Stimulated activated CD8-positive, alpha-beta memory T cell treated with anti-CD3 and anti-CD28 coated beads, Interleukin-7, amount 100 ng/mL, for 4 hours (primary cell): ENCODE measurements around the gene POLE4.

Experiments
- DNase-seq, 2 donors: peaks; one replicate each; pipeline ENCODE4 v3.0.0-alpha.2; 2020; ENCODE audit warnings: low read depth in 2 of 2

Gene POLE4

DNA sequence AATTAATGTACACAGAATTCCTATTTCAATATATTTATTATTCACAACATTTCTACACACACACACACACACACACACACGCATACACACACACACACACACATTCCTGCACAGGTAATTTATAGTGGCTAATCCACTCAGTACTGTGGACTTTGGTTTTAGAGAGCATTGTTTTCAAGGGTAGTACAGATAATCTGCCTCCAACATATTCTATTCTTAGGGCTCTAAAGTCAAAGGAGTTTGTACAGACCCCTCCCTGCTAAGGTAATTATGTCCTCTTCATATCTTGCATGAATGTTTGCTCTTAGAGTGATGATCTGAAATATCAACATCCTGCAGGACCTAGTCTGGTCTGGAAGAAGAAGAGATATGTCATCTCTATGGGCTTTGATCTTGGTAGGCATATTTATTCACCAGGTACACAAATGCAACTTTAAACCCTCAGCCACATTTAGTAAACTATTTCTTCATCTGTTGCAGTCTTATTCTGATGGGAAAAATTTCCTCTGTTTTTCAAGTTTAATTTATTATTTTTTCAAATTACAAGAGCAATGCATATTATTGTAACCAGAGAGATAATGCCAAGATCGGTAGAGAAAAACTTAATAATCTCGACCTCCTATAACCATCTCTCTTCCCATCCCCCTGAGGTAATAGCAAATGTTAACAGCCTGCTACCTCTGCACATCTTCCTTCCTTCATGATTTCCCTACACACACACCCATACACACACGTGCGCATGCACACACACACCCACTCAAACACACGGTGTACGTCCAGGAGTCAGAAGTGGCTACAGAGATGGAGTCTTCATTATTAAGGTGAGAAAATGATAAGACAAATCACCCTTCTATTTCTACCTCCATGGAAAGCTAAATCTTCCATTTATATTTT, 18.3 kb upstream of the POLE4 start:
- DNase-seq, result no peak

DNA sequence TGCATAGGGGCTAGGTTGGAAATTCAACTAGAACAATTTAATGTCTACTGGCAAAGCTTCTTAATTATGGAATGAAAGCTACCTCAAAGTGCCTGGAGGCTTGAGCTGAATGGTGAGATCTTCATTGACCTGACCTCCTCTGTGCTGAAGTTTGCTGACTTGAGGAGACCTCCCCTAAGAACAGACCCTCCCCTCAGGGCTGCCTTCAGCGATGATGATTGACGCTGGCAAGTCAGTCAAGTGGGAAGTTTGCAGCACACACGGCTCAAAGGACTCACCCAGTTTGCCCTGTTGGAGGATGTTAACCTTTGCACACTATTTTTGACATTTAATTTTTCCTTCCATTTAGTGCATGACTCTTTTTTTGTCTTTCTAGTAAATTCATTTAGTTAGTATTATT, 17.2 kb upstream of the POLE4 start:
- DNase-seq, result no peak

DNA sequence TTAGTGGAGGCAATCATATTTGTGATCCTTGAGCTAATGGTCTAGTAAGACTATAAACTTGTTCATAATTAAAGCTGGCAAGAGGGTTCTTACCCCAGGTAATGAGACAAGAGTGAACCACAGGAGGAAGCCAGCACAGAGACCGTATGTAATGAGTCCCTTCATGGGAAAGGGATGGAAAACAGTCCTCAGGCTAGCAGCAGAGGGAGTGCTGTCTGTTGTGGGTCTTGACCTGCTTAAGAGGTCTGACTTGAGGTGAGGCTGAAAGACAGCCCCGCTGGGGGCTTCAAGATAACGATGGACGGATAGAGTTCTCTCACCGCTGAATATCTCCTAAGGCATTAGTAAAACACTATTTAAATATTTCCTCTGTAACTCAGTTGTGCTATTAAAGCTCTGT, 16.2 kb upstream of the POLE4 start:
- DNase-seq, result no peak

DNA sequence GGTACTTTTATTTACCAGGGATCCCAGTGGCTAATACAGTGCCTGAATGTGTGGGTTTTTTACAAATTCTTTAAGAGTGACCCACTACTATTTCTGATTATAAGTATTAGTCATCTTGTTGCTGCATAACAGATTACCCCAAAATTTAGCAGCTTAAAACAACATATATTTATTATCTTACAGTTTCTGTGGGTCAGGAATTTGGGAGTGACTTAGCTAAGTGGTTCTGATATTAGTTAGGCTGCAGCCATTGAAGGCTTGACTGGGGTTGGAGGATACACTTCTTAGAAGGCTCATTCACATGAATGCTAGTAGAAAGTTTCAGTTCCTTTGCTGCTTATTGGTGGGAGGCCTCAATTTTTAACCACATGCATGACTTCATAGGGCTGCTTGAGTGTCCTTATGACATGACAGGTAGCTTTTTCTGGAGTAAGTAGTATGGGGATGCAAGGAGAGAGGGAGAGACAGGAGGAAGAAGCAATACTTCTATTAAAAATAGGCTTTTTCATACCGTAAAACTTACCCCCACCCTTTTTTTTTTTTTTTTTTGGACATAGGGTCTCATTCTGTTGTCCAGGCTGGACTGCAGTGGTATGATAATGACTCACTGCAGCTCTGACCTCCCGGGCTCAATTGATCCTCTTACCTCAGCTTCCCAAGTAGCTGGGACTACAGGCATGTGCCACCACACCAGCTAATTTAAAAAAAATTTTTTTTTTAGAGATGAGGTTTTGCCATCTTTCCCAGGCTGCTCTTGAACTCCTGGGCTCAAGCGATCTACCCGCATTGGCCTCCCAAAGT, 13.3 kb upstream of the POLE4 start:
- no peak for DNase-seq

- no peak for DNase-seq
These were observed 12.6 kb upstream of the POLE4 start for GRCh38 chr2:74945788-74946331.

DNA sequence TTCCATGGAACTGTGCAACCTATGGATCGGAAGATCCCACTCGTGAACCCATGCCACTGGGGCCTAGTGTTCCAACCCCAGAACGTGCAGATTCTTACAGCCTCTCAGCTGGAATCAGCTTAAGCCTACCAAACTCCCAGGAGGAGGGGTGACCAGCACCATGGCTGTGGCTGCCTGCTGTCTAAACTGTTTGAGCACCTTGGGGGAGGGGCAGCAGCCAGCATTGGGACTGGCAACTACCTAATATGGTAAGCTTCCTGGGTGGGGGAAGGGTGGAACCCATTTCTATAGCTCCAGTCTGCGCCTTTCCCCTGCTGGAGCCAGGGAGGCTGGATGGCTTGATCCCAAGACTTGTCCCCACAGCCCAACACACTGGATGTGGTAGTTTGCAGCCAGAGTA, 10.7 kb upstream of the POLE4 start:
- DNase-seq, result no peak

- DNase-seq, result no peak
These were observed 9.7 kb upstream of the POLE4 start for GRCh38 chr2:74948779-74949178.

DNA sequence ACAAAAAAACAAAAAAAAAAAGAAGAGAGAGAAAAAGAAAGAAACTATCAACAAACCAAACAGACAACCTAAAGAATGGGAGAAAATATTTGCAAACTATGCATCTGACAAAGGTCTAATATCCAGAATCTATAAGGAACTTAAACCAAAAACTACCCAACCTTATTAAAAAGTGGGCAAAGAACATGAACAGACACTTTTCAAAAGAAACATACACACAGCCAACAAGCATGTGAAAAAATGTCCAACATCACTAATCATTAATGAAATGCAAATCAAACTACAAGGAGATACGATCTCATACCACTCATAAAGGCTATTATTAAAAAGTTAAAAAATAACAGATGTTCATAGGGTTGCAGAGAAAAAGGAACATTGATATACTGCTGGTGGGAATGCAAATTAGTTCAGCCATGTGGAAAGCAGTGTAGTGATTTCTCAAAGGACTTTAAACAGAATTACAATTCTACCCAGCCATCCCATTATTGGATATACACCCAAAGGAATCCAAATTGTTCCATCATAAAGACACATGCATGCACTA, 7.2 kb upstream of the POLE4 start:
- no peak for DNase-seq

- DNase-seq, result no peak
These were observed 5.9 kb upstream of the POLE4 start for GRCh38 chr2:74952575-74952974.

DNA sequence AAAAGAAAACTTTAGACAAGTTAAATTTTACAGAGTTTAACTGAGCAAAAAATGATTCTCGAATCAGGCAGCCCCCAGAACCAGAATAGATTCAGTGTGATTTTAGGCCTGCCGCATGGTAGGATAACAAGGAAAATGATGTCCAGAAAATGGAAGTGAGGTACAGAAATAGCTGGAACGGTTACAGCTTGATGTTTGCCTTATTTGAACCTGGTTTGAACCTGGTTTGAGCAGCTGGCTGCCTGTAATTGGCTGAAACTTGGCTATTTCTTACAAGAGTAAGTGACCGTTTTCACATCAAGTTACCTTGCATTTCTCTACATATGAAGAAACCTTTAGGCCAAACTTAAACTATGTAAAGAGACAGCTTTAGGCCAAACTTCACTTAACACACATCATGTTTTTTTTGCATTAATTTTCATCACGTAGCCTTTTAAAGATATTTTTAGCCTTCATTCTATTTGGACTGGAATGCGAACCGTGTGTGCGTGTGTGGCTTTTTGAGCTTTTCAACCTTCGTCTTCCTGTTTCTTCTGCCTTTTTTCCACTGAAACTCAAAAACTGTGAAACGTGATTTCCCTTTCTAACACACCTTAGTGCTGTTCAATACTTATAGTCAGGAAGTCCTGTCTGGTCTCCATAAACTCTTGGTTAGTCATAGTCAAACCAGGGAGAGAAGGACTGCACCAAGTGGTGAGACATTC, 4.5 kb upstream of the POLE4 start:
- DNase-seq, result no peak

DNA sequence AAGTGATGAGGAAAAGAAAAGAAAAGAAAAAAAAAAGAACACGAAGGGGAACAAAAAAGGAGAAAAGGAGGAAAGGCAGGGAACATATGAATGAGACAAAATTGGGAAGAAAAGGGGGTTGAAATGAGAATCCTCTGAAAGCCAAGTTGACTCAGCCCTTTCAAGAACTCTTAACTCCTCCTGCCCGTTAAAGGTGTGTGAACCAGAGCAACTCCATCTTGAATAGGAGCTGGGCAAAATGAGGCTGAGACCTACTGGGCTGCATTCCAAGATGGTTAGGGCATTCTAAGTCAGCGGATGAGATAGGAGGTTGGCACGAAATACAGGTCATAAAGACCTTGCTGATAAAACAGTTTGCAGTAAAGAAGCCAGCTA, 4.0 kb upstream of the POLE4 start:
- DNase-seq, result no peak

DNA sequence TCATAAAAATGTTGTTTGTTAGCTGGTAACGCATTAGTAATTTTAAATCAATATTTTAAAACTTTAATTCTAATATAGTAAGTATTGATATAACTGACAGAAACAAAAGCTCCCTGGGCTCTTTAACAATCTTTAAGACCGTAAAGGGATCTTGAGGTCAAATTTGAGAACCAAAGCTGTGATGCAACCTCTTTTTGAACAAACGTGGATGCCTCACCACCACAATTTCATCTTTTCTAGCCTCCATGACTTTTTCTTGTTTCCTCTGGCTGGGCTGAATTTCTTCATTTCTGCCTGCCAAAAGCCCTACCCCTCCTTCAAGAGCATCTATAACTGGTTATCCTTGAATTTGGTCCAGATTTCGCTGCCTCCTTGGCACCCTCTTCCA, 563 bp upstream of the POLE4 start:
- no peak for DNase-seq

DNA sequence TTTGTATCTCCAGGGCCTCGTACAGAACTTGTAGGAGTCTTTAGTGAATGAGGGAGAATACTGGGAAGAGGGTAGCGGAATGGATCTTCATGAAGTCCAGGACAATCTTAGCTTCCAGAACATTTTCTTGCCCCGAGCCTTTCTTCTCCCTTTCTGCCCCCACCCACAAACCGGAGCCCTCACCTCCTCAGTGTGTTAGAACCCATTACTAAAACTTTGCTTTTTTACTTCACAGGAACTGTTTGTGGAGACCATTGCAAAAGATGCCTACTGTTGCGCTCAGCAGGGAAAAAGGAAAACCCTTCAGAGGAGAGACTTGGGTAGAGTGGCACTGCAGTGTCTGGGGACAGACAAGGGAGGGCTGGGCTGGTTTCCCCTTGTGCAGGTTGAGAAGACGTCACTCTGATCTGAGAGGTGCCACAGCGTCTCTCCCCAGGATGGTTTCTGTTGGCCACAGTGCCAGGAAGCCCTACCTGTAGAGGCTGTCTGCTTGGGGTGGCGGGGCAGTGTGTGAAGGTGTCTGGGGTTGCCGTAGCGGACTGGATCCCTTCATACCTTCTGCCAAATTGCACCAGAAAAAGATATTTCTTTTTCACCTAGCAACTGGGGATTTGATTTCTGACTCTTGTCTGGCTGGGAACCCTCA, 786 bp downstream of the POLE4 start:
- DNase-seq, result no peak

DNA sequence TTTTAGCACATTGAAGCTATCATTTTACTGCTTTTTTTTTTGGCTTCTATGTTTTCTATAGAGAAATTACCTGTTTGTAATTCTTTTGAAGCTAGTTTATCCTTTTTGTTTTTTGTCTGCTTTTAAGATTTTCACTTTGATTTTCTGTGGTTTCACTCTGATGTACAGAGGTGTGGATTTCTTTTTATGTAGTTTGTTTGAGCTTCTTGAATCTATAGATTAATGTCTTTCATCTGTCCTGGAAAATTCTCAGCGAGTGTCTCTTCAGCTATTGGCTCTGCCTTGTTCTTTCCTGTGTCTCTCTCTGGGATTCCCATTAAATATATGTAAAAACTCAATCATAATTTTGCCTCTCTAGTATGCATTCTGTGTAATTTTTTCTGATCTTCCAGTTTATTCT, 8.4 kb downstream of the POLE4 start:
- no peak for DNase-seq

GRCh38 chr2:74975016-74975415, 16.6 kb downstream of the POLE4 start:
- DNase-seq, result no peak

- no peak for DNase-seq
These were observed 21.4 kb downstream of the POLE4 start for GRCh38 chr2:74979844-74980243.

- no peak for DNase-seq
These were observed 24.1 kb downstream of the POLE4 start for GRCh38 chr2:74982577-74982976.

DNA sequence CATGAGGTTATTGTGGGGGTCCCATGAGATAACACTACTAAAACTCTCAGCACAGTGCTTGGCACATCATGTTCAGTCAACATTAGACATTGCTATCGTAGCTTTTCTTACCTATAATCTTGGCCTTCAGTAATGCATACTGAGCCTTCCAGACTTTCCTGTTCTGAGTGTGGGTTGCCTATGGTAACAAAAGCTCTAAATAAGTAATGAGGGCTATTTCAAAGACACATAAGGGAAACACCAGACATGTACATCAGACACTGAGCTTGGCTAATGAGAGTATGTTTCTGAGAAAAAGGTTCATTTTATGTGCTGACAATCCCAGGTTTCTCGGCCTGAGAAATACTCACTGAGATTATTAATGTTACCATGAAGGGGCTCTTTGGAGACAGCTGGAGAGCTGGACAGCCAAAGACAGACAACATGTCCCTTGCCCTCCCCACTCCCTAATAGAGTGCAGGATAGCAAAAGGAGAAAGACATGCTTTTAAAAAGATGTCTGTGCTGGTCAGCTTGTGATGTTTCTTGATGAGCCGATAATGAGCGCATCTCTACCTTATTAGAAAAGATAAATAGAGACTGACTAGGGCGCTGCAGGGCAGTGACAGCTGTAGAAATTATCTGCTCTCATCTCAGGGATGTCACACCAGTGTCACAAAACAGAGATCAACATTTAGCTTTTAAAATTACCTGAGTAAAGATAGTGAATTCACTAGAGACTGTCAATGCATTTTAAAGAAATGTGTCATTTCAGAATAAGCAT, 25.4 kb downstream of the POLE4 start:
- DNase-seq, result no peak

GRCh38 chr2:74984947-74985637, 26.6 kb downstream of the POLE4 start:
- DNase-seq, result no peak

DNA sequence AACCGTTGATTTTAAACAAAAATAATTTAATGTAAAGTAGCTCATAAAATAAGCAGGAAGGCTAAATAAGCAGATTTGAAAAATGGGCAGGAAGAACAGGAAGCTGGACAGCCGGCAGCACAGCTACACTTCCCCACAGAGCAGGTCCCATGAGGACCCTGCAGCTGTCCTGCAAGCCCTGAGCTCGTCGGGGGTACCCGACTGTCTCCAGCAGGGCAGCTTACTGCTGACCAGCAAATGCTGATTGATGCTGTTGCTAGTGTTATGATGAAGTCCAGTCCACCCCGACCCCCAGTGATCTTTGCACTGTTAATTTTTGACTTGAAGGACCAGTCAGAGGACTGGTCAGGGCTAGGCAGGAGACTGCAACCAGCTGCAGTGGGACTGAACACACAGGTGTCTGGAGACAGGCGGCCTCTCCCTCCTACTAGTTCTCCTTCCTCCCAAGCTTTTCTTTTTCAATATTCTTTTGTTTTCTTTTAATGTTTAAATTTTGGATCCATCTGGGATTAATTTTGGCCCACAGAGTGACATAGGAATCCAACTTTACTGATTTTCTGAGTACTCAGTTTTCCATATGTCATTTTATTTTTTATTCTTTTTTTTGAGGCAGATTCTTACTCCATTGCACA, 27.7 kb downstream of the POLE4 start:
- no peak for DNase-seq
